ENCODE measurements around the gene ATP8A2. TPM values are rescaled to one million over a fixed set of nuclear protein-coding genes. Genes with fewer than 3 reads are reported as not detected.

The ATP8A2 gene
- total RNA-seq, 4 donors from 2014 or later, result 0.13 to 0.24 (median 0.20) TPM

DNA sequence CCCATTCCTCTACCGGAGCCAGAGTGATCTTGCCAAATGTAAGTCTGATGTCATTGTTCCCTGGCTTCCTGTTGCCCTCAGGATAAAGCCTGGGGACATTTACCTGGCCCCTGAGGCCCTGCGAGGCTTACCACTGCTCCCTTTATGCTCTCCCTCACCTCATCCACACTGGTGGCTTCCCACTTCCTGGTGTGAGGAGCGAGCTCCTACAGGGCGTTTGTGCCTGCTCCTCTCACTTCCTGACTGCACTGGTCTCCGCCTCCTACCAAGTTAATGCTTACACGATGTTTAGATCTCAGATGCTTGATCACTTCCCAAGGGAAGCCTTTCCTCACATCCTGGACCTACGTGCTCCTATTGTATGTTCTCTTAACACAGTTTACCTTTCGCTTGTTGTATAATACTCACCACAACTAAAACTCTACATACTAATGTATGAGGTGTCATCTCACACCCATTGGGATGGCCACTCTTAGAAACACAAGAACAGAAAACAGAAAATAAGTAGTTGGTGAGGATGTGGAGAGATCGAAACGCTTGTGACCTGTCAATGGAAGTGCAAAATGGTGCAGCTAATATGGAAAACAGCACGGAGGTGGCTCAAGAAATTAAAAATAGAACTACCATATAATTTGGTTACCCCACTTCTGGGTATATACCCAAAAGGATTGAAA lies 502.4 kb downstream of the ATP8A2 start:
- H3K4me3 ChIP-seq, result no peak overlapping the region
- no peaks in the 10 kb centered on the region for H3K4me1 ChIP-seq
- H3K9me3 ChIP-seq, result no peaks in the 10 kb centered on the region
- no peak for DNase-seq (ENCODE audit: low spot score in 2 of 2)
- WGBS, result 78% methylated on average over 11 of the region's 11 CpGs
- TF ChIP-seq CTCF (IDR thresholded peaks at IDR 0.05), result no peak
- no peak for TF ChIP-seq POLR2AphosphoS5 (IDR thresholded peaks at IDR 0.05)
- no peak for TF ChIP-seq EP300 (IDR thresholded peaks at IDR 0.05)
- no peak for TF ChIP-seq POLR2A (IDR thresholded peaks at IDR 0.05)
- no peak overlapping the region for H3K27ac ChIP-seq
- H3K27me3 ChIP-seq, result no peaks in the 10 kb centered on the region
- H3K36me3 ChIP-seq, result no peaks in the 10 kb centered on the region

GRCh38 chr13:25874907-25875306 lies 503.1 kb downstream of the ATP8A2 start:
- no peak overlapping the region for H3K27ac ChIP-seq
- no peaks in the 10 kb centered on the region for H3K36me3 ChIP-seq
- no peaks in the 10 kb centered on the region for H3K9me3 ChIP-seq
- no peak for DNase-seq (ENCODE audit: low spot score in 2 of 2)
- no peaks in the 10 kb centered on the region for H3K27me3 ChIP-seq
- H3K4me1 ChIP-seq, result no peaks in the 10 kb centered on the region
- WGBS, result 59% methylated on average over 6 of the region's 6 CpGs
- no peak for TF ChIP-seq POLR2AphosphoS5 (IDR thresholded peaks at IDR 0.05)
- no peak for TF ChIP-seq CTCF (IDR thresholded peaks at IDR 0.05)
- no peak for TF ChIP-seq EP300 (IDR thresholded peaks at IDR 0.05)
- no peak for TF ChIP-seq POLR2A (IDR thresholded peaks at IDR 0.05)
- H3K4me3 ChIP-seq, result no peak overlapping the region

DNA sequence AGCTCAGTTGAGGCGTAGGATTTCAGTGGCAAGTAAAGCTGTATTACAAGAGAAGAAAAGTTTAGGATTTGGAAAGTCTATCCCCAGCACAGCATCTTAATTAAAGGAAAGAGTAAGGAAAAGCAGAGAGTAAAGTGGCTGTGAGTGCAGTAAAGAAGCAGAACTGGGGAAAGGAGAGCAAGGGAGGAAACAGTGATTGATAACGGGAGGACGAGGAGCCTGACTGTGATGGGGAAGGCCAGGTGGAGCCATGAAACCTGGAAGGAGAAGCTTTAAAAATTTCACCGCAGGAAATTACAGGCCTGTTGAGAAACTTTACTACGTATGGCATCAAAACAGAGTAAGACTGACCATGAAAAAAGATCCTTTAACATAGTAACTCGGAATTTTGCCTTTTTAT lies 504.5 kb downstream of the ATP8A2 start:
- no peaks in the 10 kb centered on the region for H3K36me3 ChIP-seq
- H3K4me1 ChIP-seq, result no peaks in the 10 kb centered on the region
- DNase-seq (ENCODE audit: low spot score in 2 of 2), result no peak
- H3K27ac ChIP-seq, result no peak overlapping the region
- 79% methylated on average over 6 of the region's 6 CpGs for WGBS
- no peaks in the 10 kb centered on the region for H3K9me3 ChIP-seq
- no peak for TF ChIP-seq POLR2AphosphoS5 (IDR thresholded peaks at IDR 0.05)
- TF ChIP-seq CTCF (IDR thresholded peaks at IDR 0.05), result no peak
- TF ChIP-seq EP300 (IDR thresholded peaks at IDR 0.05), result no peak
- no peak for TF ChIP-seq POLR2A (IDR thresholded peaks at IDR 0.05)
- no peak overlapping the region for H3K4me3 ChIP-seq
- H3K27me3 ChIP-seq, result no peaks in the 10 kb centered on the region

DNA sequence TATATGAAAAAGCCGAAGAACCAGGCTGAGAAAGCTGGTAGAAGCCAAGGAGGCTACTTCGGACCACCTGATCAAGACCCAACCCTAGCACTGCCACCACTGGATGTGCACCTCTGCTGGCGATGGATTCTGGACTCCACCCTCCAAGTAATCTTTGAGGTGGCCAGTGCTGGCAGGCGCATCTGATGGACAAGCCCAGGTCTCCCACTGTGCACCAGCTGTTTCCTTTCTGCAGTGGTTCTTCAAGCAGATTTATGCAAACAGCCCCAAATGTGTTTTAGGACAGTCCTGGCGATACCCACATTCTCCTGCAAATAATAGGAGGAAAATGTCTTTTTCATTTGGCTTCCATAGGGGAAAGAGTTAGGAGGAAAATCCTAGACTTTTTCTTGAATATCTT lies 507.7 kb downstream of the ATP8A2 start:
- peaks cover 5% of the 10 kb centered on the region for H3K27me3 ChIP-seq
- no peak overlapping the region for H3K27ac ChIP-seq
- H3K4me1 ChIP-seq, result no peaks in the 10 kb centered on the region
- H3K36me3 ChIP-seq, result no peaks in the 10 kb centered on the region
- H3K9me3 ChIP-seq, result no peaks in the 10 kb centered on the region
- 94% methylated on average over 5 of the region's 5 CpGs for WGBS
- H3K4me3 ChIP-seq, result no peak overlapping the region
- TF ChIP-seq EP300 (IDR thresholded peaks at IDR 0.05) (no peak), CTCF (IDR thresholded peaks at IDR 0.05) (no peak), POLR2A (IDR thresholded peaks at IDR 0.05) (no peak), POLR2AphosphoS5 (IDR thresholded peaks at IDR 0.05) (no peak)
- DNase-seq (ENCODE audit: low spot score in 2 of 2), result no peak

DNA sequence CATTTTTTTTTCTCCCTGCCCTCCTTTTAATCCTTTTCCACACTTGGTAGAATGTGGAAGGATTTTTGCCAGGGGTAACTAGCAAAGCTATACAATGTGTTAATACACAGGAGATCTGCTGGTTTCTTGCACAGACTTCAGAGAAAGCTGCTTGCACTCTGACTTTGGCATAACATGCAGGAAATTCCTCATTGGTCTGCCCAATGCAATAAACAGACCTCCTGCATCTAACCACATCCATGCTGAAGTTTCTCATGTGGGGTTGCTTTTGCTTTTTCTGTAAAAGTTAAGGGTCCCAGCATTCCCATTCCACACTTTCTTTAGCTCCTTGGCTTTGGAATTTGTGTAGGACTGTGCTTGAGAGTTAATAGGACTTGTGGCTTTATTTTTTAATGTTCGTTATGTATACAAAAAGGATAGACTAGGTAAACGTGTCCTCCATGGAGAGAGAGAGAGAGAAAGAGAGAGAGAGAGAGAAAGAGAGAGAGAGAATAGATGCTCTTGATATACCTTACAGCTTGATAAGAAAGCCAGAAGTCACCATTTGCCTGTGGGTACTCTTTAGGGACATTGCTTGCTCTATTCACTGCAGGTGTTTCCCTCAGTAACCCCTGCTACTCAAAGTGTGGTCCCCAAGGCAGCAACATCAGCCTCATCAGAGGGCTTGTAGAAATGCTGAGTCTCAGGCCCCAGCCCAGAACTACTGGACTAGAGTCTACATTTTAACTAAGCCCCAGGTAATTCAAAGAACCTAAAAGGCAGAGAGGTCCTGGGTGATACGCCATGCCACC lies 509.6 kb downstream of the ATP8A2 start:
- no peaks in the 10 kb centered on the region for H3K36me3 ChIP-seq
- no peak overlapping the region for H3K27ac ChIP-seq
- H3K9me3 ChIP-seq, result no peaks in the 10 kb centered on the region
- H3K4me1 ChIP-seq, result no peaks in the 10 kb centered on the region
- no peak overlapping the region for H3K4me3 ChIP-seq
- DNase-seq (ENCODE audit: low spot score in 2 of 2), result no peak
- 75% methylated on average over 3 of the region's 3 CpGs for WGBS
- TF ChIP-seq POLR2AphosphoS5 (IDR thresholded peaks at IDR 0.05), result no peak
- TF ChIP-seq EP300 (IDR thresholded peaks at IDR 0.05), result no peak
- TF ChIP-seq POLR2A (IDR thresholded peaks at IDR 0.05), result no peak
- no peak for TF ChIP-seq CTCF (IDR thresholded peaks at IDR 0.05)
- H3K27me3 ChIP-seq, result peaks cover 5% of the 10 kb centered on the region
